ENCODE results near the gene WDR17.

WDR17 gene

DNA sequence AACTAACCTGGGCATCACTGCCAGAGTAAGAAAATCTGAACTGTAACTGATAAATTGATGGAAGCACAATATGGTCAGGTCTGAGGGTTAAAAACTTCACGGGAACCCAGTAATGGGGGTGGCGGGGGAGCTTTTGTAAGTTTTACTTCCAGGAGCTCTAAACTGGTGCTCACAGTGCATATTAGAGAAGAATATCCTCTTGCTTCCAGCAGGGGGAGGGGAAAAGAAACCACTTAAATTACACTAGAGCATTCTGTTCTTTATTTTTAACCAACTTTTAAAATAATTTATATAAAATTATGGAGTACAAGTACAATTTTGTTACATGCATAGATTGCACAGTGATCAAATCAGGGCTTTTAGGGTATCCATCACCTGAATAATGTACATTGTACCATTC is 33.7 kb downstream of the WDR17 start:
- Histone ChIP-seq H3K9me3 (ENCODE audit: control insufficient read depth, low read depth, low read length) (no peaks in the 10 kb centered on the region), H3K9ac (ENCODE audit: low read length) (no peak overlapping the region), H3K27ac (ENCODE audit: low read length) (no peak overlapping the region), H3K4me1 (ENCODE audit: control insufficient read depth, low read depth, low read length) (no peaks in the 10 kb centered on the region), H3K36me3 (ENCODE audit: control insufficient read depth, low read depth, low read length) (no peaks in the 10 kb centered on the region), H3K4me3 (ENCODE audit: low read length) (no peak overlapping the region), H3K27me3 (ENCODE audit: control insufficient read depth, insufficient read depth, low read length) (no peaks in the 10 kb centered on the region)

DNA sequence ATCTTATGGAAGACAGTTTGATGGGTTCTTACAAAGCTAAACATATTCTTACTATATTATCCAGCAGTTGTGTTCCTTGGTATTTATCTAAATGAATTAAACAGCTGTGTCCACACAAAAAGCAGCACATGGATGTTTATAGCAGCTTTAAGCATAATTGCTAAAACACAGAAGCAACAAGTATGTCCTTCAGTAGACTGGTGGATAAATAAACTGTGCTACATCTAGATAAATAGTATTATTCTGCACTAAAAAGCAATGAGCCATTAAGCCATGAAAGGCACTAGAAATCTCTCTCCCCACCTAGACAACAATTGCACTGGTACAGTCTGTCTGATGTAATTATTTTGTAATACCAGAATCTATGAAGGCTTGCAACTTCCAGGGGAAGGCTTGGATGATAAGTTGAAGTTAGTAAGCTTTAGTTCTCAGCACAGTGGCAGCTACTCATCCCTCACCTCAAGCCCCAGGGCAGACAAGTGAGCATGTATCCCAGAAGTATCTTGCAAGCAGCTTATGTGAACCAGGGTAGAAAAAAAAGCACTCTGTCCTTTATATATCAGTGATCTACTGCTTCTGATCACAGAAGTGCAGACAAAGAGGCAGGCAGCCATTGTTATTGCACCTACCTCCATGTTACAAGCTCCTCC is 36.9 kb downstream of the WDR17 start:
- H3K4me1 ChIP-seq (ENCODE audit: control insufficient read depth, low read depth, low read length): no peaks in the 10 kb centered on the region
- no peaks in the 10 kb centered on the region for H3K36me3 ChIP-seq (ENCODE audit: control insufficient read depth, low read depth, low read length)
- no peak overlapping the region for H3K4me3 ChIP-seq (ENCODE audit: low read length)
- H3K9ac ChIP-seq (ENCODE audit: low read length): no peak overlapping the region
- H3K9me3 ChIP-seq (ENCODE audit: control insufficient read depth, low read depth, low read length): no peaks in the 10 kb centered on the region
- H3K27ac ChIP-seq (ENCODE audit: low read length): no peak overlapping the region
- no peaks in the 10 kb centered on the region for H3K27me3 ChIP-seq (ENCODE audit: control insufficient read depth, insufficient read depth, low read length)

DNA sequence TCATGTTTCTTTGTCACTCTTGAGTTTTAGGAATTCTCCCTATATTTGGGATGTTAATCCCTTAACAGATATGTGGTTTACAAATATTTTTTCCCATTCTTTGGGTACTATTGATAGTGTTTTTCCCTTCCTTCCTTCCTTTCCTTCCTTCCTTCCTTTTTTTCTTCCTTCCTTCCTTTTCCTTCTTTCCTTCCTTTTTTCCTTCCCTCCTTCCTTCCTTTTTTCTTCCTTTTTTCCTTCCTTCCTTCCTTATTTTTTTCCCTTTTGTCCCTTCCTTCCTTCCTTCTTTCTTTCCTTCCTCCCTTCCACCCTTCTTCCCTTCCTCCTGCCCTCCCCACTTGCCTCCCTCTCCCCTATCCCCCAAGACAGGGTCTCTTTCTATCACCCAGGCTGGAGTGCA is 42.1 kb downstream of the WDR17 start:
- H3K27ac ChIP-seq (ENCODE audit: low read length): no peak overlapping the region
- H3K9ac ChIP-seq (ENCODE audit: low read length): no peak overlapping the region

DNA sequence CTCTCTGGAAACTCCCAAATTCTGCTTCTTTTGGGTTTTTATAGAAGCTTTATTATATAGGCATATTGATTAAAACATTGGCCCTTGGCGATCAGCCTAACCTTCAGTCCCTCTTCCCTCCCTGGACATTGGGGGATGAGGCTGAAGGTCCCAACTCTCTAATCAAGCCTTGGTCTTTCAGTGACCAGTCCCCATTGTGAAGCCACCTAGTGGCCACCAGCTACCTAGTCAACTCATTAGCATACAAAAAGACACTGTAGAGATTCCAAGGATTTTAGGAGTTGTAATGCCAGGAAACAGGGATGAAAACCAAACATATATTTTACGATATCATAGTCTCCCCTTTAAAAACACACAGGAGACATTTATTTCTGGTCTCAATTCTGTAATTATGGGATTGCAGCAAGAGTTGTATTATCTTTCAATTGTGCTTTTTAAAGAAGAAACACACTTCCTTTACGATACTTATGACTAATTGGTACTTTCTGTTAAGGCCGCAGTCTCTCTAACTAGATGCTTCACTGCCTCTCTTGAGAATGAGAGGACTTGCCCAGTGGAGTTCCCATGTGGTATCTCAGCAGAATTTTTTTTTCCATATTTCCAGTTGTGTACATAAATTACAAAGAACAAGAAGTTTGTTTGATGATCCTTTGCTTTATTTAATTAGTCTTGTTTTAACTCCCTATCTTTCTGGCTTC is 58.2 kb downstream of the WDR17 start:
- Histone ChIP-seq H3K27me3 (ENCODE audit: control insufficient read depth, insufficient read depth, low read length) (no peaks in the 10 kb centered on the region), H3K4me1 (ENCODE audit: control insufficient read depth, low read depth, low read length) (peaks cover 6% of the 10 kb centered on the region), H3K36me3 (ENCODE audit: control insufficient read depth, low read depth, low read length) (no peaks in the 10 kb centered on the region), H3K4me3 (ENCODE audit: low read length) (no peak overlapping the region), H3K9me3 (ENCODE audit: control insufficient read depth, low read depth, low read length) (no peaks in the 10 kb centered on the region), H3K27ac (ENCODE audit: low read length) (no peak overlapping the region), H3K9ac (ENCODE audit: low read length) (no peak overlapping the region)

More for the DNA sequence above, 42.1 kb downstream of the WDR17 start:
- H3K36me3 ChIP-seq (ENCODE audit: control insufficient read depth, low read depth, low read length): no peaks in the 10 kb centered on the region
- H3K4me3 ChIP-seq (ENCODE audit: low read length): no peak overlapping the region
- no peaks in the 10 kb centered on the region for H3K4me1 ChIP-seq (ENCODE audit: control insufficient read depth, low read depth, low read length)
- no peaks in the 10 kb centered on the region for H3K27me3 ChIP-seq (ENCODE audit: control insufficient read depth, insufficient read depth, low read length)
- no peaks in the 10 kb centered on the region for H3K9me3 ChIP-seq (ENCODE audit: control insufficient read depth, low read depth, low read length)

DNA sequence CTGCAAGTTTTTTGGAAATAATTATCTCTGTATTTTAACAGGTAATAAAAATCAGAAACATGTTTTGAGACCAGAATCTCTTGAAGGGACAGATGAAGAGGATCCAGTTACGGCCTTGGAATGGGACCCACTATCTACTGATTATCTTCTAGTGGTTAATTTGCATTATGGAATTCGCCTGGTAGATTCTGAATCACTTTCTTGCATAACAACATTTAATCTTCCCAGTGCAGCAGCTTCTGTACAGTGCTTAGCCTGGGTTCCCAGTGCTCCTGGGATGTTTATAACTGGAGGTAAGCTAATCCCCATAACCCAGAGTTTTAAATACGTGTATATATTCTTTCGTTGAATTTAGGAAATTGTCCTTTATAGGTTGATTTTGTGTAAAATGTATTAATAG is 59.4 kb downstream of the WDR17 start:
- H3K9me3 ChIP-seq (ENCODE audit: control insufficient read depth, low read depth, low read length): no peaks in the 10 kb centered on the region
- peaks cover 6% of the 10 kb centered on the region for H3K4me1 ChIP-seq (ENCODE audit: control insufficient read depth, low read depth, low read length)
- H3K27me3 ChIP-seq (ENCODE audit: control insufficient read depth, insufficient read depth, low read length): no peaks in the 10 kb centered on the region
- no peak overlapping the region for H3K27ac ChIP-seq (ENCODE audit: low read length)
- no peak overlapping the region for H3K9ac ChIP-seq (ENCODE audit: low read length)
- no peak overlapping the region for H3K4me3 ChIP-seq (ENCODE audit: low read length)
- no peaks in the 10 kb centered on the region for H3K36me3 ChIP-seq (ENCODE audit: control insufficient read depth, low read depth, low read length)

DNA sequence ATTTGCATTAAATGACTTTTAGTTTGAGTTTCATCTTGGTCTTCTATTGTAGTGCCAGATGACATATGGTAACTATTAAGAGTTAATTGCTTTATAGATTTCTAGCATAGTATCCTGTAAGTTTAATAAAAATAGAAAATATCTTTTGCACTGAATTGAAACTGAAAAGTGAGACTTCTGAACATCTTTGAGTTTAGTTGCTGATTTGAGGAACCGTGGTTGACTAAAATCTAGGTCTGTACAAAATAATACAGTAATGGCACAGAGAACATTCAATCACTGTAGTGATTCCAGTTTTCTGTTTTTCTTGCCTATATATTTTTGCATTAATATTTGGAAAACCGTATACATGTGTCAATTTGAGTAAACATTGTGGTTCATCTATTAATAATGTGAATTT is 69.0 kb downstream of the WDR17 start:
- Histone ChIP-seq H3K4me3 (ENCODE audit: low read length) (no peak overlapping the region), H3K9ac (ENCODE audit: low read length) (no peak overlapping the region), H3K4me1 (ENCODE audit: control insufficient read depth, low read depth, low read length) (no peaks in the 10 kb centered on the region), H3K36me3 (ENCODE audit: control insufficient read depth, low read depth, low read length) (no peaks in the 10 kb centered on the region), H3K9me3 (ENCODE audit: control insufficient read depth, low read depth, low read length) (no peaks in the 10 kb centered on the region), H3K27ac (ENCODE audit: low read length) (no peak overlapping the region), H3K27me3 (ENCODE audit: control insufficient read depth, insufficient read depth, low read length) (no peaks in the 10 kb centered on the region)

DNA sequence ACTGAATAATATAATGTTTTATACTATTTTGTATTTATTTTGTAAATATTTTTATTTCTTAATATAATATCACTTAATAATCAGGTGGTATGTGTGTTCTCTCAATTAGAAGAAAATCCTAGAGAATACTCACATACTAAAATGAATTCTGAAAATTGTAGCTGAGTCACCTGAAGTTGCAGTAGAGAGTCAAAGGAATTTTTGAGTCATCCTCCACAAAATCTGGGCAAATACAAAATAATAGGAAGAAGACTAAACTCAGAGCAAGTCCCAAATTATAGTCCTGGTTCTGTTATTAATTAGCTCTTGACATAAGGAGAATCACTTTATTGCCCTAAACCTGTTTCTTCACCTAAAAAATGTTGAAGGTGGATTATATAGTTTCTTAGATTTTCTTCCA is 72.0 kb downstream of the WDR17 start:
- Histone ChIP-seq H3K27me3 (ENCODE audit: control insufficient read depth, insufficient read depth, low read length) (no peaks in the 10 kb centered on the region), H3K9ac (ENCODE audit: low read length) (no peak overlapping the region), H3K4me3 (ENCODE audit: low read length) (no peak overlapping the region), H3K9me3 (ENCODE audit: control insufficient read depth, low read depth, low read length) (no peaks in the 10 kb centered on the region), H3K27ac (ENCODE audit: low read length) (no peak overlapping the region), H3K36me3 (ENCODE audit: control insufficient read depth, low read depth, low read length) (no peaks in the 10 kb centered on the region), H3K4me1 (ENCODE audit: control insufficient read depth, low read depth, low read length) (no peaks in the 10 kb centered on the region)

DNA sequence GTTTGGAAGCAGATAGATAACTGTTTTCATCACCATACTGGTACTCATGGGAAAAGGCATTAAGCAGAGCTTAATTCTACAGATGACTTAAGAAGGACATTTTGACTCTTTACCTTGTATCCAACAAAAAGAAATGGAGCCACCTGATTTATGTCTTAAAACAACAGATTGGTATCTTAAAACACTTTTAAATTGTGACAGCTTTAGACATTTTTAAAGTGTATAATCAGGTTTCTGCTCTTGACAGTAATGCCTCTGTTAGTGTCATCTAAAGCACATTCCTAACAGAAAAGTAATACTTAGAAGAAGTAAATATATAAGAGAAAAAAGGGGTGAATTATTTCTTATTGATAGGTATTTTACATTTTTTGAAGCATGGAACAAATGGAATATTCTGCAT is 73.9 kb downstream of the WDR17 start:
- no peak overlapping the region for H3K9ac ChIP-seq (ENCODE audit: low read length)
- H3K27me3 ChIP-seq (ENCODE audit: control insufficient read depth, insufficient read depth, low read length): no peaks in the 10 kb centered on the region
- H3K36me3 ChIP-seq (ENCODE audit: control insufficient read depth, low read depth, low read length): no peaks in the 10 kb centered on the region
- H3K4me3 ChIP-seq (ENCODE audit: low read length): no peak overlapping the region
- H3K4me1 ChIP-seq (ENCODE audit: control insufficient read depth, low read depth, low read length): no peaks in the 10 kb centered on the region
- no peaks in the 10 kb centered on the region for H3K9me3 ChIP-seq (ENCODE audit: control insufficient read depth, low read depth, low read length)
- no peak overlapping the region for H3K27ac ChIP-seq (ENCODE audit: low read length)

DNA sequence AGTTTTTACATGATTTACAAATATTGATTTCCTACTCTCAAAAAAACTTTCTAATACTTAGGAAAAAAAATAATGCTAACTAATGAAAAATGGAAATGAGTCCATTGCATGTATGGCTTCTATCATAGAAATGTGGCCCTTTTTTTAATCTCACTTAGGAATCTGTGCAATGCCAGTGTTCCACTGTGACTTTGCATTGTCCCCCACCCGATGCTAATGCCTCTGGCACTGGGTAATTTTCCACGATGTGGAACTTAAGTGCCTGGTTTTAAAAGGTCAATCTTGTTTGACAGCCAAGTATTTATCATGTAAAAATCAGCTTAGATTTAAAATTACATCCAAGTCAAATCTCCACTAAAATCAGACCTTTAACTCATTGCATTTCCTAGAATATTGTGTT is 76.6 kb downstream of the WDR17 start:
- Histone ChIP-seq H3K4me3 (ENCODE audit: low read length) (no peak overlapping the region), H3K4me1 (ENCODE audit: control insufficient read depth, low read depth, low read length) (no peaks in the 10 kb centered on the region), H3K9me3 (ENCODE audit: control insufficient read depth, low read depth, low read length) (no peaks in the 10 kb centered on the region), H3K9ac (ENCODE audit: low read length) (no peak overlapping the region), H3K36me3 (ENCODE audit: control insufficient read depth, low read depth, low read length) (no peaks in the 10 kb centered on the region), H3K27me3 (ENCODE audit: control insufficient read depth, insufficient read depth, low read length) (no peaks in the 10 kb centered on the region), H3K27ac (ENCODE audit: low read length) (no peak overlapping the region)

DNA sequence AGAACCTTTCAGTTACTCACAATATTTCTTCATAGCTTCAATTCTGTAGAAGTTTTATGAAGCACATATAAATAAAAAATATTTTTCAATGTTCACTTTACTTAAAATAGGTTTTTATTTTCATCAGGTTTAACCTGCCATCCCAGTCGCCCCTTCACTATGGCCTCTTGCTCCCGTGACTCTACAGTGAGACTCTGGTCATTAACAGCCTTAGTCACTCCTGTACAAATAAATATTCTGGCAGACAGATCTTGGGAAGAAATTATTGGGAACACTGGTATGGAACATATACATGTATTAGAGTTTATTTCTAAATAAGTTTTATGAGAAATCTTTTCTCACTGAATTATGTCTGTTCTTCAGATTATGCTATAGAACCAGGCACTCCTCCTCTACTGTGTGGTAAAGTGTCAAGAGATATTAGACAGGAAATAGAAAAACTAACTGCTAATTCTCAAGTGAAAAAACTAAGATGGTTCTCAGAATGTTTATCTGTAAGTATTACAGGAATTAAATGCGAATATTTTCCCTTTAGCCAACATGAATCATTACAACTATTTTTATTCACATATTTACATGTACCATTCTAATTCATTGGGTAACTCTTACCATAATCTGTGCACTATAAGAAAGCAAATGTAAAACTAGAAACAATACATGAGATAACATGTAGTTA is 84.2 kb downstream of the WDR17 start:
- Histone ChIP-seq H3K4me1 (ENCODE audit: control insufficient read depth, low read depth, low read length) (no peaks in the 10 kb centered on the region), H3K4me3 (ENCODE audit: low read length) (no peak overlapping the region), H3K27ac (ENCODE audit: low read length) (no peak overlapping the region), H3K36me3 (ENCODE audit: control insufficient read depth, low read depth, low read length) (no peaks in the 10 kb centered on the region), H3K9ac (ENCODE audit: low read length) (no peak overlapping the region), H3K9me3 (ENCODE audit: control insufficient read depth, low read depth, low read length) (no peaks in the 10 kb centered on the region), H3K27me3 (ENCODE audit: control insufficient read depth, insufficient read depth, low read length) (no peaks in the 10 kb centered on the region)

DNA sequence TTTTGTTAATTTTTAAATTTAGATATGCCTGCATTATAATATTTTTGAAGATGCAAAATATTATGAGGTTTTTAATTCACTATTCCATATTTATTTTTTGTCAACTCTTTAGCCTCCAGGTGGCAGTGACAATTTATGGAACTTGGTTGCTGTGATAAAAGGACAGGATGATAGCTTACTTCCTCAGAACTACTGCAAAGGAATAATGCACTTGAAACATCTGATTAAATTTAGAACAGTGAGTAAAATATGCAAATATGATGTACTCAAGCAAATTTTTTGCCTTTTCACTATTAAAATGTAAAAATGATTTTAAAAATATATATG is 84.7 kb downstream of the WDR17 start:
- H3K36me3 ChIP-seq (ENCODE audit: control insufficient read depth, low read depth, low read length): no peaks in the 10 kb centered on the region
- no peak overlapping the region for H3K9ac ChIP-seq (ENCODE audit: low read length)
- H3K4me3 ChIP-seq (ENCODE audit: low read length): no peak overlapping the region
- no peaks in the 10 kb centered on the region for H3K4me1 ChIP-seq (ENCODE audit: control insufficient read depth, low read depth, low read length)
- no peak overlapping the region for H3K27ac ChIP-seq (ENCODE audit: low read length)
- no peaks in the 10 kb centered on the region for H3K9me3 ChIP-seq (ENCODE audit: control insufficient read depth, low read depth, low read length)
- no peaks in the 10 kb centered on the region for H3K27me3 ChIP-seq (ENCODE audit: control insufficient read depth, insufficient read depth, low read length)

DNA sequence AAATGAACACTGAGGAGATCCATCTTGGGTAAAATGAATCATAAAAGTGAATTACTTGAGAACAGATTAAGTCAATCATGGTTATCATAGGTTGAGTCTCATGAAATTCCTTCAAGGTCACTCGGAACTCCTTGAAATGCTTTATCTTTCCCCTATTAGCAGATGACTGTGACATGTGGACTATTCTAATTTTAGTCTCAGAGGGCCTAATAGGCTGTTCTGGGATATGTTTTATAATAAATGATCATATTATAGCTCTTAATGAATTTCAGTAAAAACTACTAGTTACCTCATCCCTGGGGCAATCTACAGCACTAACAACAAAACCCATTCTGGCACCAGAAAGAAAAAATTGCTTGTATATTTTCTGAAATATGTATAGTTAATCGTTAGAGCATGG is 85.1 kb downstream of the WDR17 start:
- no peak overlapping the region for H3K27ac ChIP-seq (ENCODE audit: low read length)
- H3K4me1 ChIP-seq (ENCODE audit: control insufficient read depth, low read depth, low read length): no peaks in the 10 kb centered on the region
- no peak overlapping the region for H3K9ac ChIP-seq (ENCODE audit: low read length)
- H3K36me3 ChIP-seq (ENCODE audit: control insufficient read depth, low read depth, low read length): no peaks in the 10 kb centered on the region
- no peaks in the 10 kb centered on the region for H3K9me3 ChIP-seq (ENCODE audit: control insufficient read depth, low read depth, low read length)
- no peak overlapping the region for H3K4me3 ChIP-seq (ENCODE audit: low read length)
- H3K27me3 ChIP-seq (ENCODE audit: control insufficient read depth, insufficient read depth, low read length): no peaks in the 10 kb centered on the region
